Stomach (tissue), 4 donors: Measurements from ENCODE around the gene CLEC19A.

Experiments
- CTCF ChIP-seq, 7 experiments: fragments of 450-650 bp in 4 of 7; fragments of 200-600 bp in 3 of 7; sonication (generic) in 3 of 7; IDR thresholded peaks; one replicate each; pipeline ENCODE4 v1.5.1; 2016 to 2019; ENCODE audit warnings: antibody characterized with exemption in 7 of 7, control low read depth in 2 of 7, mild to moderate bottlenecking in 1 of 7
- EP300 ChIP-seq: sonication (generic); formaldehyde crosslinking; IDR thresholded peaks from one replicate; pipeline ENCODE4 v1.6.1; 2017; ENCODE audit warnings: antibody characterized with exemption
- POLR2A ChIP-seq, 4 donors: fragments of 450-650 bp; IDR thresholded peaks; one replicate each; pipeline ENCODE4 v1.6.1; 2016; ENCODE audit warnings: antibody characterized with exemption in 4 of 4, control low read depth in 2 of 4, mild to moderate bottlenecking in 1 of 4, moderate library complexity in 1 of 4
- POLR2AphosphoS5 ChIP-seq, 3 donors: sonication (generic); formaldehyde crosslinking; IDR thresholded peaks; one replicate each; pipeline ENCODE4 v1.6.1; 2016; ENCODE audit warnings: antibody characterized with exemption in 3 of 3

- TF ChIP-seq CTCF (IDR thresholded peaks at IDR 0.05) = no peak
- no peak for TF ChIP-seq EP300
- TF ChIP-seq POLR2A (IDR thresholded peaks at IDR 0.05) = no peak
- no peak for TF ChIP-seq POLR2AphosphoS5 (IDR thresholded peaks at IDR 0.05)
Observed at GRCh38 chr16:19308392-19308791, 22.9 kb downstream of the CLEC19A start.
